Inferior parietal cortex (tissue), 1 donor: ENCODE data around the gene TF.

ENCODE experiments used
- DNase-seq: peaks from one replicate; pipeline ENCODE4 v3.0.0-alpha.2; 2016; ENCODE audit errors: extremely low spot score

Gene TF

DNA sequence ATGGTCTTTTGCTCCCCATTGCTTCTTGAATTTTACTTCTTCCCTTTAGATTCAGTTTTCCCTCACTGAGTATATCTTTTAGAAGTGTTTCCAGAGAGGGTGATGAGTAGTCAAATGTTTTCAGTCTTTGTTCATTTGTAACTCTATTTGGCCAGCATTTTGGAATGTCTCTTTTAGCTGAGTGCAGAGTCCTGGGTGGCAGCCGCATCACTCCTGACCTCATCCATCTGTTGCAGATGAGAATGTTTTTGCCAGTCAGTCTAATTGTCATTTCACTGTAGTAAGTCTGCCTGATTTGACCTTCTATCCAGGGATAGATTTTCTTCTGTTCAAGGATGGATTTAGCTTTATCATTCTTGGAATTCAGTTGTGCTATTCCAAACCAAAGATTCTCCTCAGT is 66.7 kb downstream of the TF start:
- no peak for DNase-seq

DNA sequence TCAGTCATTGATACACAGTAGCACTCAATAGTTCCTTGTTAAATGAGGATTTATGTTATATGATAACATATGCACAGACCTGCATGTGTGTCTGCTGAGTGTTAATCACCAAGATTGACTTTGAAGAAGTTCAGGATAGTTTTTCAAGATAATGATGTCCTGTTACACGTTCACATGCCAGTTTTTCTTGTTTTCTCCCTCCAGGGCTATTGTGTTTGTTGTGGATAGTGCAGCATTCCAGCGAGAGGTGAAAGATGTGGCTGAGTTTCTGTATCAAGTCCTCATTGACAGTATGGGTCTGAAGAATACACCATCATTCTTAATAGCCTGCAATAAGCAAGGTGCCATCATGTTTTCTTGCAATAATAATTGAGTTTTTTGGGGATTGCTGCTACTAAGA is 69.2 kb downstream of the TF start:
- DNase-seq: no peak

DNA sequence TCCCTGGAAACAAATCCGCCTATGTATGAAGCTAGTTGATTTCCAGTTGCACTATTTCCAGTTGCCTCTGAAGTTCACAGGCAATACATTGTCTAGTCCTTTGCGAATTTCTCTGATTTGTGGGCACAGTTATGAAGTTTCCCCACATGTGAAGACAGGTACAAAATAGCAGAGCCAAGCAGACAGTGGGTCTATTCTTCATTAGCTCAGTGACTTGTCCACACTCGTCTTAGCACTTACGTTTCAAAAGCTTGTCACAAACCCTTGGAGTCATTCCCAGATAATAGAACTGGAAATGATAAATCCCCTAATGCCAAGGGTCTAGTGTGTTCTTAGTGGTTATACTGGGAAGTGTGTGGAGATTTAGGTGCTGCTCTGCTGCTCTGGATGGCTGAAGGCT is 73.9 kb downstream of the TF start:
- no peak for DNase-seq

DNA sequence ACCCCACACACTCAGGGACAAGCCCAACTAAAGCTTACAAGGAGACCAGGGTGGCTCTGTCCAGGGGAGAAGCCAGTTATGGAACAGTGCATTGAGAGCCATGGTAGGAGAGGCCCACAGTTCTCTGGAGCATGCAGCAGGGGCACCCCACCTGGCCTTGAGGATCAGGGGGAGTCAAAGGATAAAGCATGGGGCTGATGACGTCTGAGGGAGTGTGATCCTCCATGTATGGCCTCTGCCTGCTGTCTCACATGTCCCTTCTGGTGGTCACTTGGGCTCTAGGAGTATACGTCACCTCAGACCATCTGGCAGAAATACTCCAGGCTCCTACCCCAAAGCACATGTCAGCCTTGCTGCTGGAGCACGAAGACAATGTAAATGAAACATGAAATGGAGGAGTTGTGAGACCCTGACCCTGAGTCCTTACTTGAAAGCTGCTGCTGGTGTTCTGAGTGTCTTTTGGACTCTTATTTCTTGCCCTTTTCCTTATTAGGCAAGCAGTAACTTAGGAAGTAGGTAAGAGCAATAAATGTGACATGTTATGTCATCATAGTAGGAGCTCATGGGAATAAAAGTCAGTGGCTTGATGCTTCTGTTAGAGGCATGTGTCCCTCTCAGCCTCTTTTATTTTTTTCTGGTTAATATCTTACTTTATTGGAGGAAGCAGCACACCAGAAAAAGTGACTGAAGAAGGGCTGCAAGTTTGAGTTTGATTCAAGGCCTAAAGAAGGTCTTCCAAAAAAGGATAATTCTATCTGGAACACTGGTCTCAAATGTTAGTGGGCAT is 74.9 kb downstream of the TF start:
- no peak for DNase-seq

DNA sequence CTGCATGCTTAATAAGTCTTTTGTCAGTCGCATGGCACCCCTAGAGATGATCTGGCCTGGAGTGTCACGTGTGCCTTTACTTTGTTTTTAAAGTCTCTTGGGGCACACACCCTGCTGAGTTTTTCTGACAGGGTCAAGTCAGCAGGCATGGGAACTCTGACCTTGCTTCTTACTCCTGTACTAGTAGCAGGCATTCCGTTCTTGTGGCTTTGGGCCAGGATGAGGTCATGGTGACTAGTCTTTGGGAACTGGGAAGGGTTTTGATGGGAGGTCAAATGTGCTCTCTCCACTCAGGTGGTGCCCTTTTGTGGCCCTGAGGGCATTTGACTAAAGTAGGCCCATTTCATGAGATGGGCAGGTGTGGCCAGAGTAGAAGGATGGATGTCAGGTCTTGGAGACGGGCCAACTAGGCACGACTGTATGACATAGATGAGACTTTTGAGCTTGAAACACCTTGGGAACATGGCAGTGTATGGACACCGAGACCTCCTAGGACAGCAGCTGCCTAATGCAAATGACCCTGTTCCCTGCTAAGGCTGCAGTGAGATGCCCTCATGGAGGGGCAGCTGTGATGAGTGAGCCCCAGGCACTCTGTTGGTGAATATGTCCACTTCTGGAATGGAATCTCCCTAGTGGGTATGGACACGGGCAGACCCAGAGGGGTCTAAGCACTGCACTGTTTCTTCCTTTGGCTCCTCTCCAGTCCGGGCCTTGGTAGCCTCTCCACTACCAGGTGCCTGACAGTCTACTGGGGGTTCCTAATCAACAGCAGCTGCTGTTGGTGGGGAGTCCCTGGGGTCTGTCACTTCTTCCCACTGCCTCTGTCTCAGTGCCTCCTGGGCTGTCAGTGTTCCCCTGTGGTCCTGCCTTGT is 75.8 kb downstream of the TF start:
- DNase-seq: no peak

DNA sequence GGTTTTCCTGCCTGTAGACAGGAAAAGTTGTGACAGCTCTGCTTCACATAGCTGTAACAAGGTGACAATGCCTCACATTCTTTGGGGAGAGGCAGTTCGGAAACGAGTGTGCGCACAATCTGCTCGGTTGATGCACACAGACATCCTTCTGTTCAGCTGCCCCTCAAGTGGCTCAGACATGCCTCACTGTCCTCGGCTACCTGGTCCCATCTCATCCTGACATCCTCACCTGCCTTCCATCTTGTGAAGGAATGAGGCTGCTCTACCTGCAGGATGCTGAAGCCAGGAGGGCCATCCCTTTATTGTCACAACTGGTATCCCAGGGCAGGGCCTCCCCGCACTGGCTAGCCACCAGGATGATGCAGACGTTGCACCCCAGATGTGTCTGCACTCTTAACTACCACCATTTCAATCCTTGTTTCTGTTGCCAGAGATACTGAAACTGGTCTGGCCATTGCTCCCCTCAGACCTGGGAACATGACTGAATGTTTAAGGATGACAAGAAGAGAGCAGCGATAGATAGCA is 78.8 kb downstream of the TF start:
- DNase-seq: no peak

DNA sequence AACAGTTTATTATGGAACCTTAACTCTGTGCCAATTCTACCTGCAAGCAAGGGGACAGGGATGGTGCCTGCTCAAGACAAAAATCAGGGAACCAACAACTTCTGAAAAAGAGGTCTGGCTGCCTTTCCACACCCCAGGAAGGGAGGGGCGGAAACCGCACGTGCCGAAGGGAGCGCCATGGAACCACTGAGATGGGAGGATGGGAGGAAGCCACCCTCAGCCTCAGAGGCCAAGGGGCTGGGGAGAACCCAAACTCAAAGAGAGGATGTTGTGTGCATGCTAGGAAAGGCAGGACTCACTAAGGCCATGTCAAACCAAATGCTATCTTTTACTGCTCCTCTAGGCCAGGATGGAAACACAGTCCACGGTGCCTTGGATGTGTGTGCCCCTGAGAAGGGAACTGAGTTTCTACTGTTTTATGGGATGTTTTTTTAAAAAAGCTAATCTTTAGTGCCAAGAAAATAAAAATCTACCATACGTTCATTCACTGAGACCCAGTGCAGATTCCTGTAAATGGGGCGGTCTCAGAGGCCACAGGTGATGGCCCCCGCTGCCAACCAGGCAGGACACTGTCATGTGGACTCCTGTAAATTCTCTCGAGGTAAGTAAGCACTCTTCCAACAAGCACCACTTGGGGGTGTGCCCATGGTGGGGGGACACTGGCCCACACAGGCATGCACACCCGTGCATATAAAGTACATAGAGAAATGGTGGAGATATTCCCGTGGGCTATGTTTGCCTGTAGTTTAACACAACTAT is 80.0 kb downstream of the TF start:
- no peak for DNase-seq

DNA sequence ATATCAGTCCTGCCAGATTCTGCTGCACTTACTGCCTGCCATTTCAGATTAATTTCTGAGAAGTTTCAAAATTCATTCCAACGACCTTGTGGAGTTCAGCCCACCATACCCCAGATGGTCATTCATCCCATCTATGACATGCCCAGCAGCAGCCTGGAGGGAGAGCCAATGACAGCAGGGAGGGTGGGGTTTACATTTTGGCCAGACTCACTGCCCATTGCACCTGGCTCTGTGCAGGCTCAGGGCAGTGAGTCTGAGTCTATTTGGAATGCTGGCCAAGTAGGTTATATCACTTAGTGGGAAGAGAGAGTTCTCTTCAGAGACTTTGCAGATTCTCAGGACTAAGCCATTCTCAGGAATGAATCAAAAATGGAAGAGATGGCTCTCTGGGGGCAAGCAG is 80.9 kb downstream of the TF start:
- no peak for DNase-seq

DNA sequence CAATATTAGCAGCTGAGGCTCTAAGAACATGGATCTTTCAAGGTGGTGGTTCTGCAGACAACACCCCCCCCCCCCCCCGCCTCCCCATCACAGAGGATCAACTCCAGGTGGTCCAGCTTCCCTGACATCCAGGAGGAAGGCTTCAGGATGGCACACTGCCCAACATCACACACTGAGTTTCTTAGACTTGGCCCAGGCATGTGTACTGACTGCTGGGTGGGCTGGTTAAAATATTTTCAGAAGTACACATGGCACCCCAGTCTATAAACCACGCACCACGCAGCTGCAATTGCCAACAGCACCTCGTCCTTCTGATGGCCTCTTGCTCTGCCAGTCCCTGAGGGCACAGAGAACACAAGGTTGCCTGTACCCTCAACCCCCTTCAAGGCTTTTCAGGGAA is 81.5 kb downstream of the TF start:
- no peak for DNase-seq

DNA sequence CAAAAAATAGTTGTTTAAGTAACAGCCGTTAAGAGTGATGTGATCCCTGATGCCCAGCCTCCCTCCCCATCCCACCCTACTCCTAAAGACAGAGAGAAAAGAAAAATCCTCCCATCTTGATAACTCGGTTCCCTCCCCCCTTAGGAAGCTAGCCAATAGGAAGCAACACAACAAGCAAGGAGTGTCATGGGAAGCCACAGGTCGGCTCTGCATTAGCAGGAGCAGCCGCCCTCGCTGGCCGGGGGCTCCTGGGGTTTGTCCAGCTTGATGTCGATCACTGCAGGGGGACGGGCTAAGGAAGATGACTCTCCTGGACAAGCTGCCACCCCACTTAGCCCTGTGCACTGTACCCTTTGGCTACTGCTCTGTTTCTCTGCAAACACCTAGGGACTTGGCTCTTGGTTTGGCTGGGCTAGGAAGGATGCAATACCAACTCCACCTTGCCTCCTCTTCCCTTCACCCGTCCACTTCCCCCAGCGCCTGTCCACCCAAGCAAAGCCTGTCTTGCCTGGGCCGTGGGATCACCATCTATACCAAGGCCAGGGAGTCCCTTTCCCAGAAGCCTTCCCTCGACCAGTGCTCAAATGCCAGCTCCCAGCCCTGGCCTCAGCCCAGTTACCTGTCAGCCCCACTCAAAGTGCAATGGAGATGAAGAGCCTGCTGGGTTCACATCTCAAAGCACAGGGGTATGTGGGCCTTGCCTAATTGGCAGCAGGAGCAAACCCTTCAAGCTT is 82.5 kb downstream of the TF start:
- no peak for DNase-seq

DNA sequence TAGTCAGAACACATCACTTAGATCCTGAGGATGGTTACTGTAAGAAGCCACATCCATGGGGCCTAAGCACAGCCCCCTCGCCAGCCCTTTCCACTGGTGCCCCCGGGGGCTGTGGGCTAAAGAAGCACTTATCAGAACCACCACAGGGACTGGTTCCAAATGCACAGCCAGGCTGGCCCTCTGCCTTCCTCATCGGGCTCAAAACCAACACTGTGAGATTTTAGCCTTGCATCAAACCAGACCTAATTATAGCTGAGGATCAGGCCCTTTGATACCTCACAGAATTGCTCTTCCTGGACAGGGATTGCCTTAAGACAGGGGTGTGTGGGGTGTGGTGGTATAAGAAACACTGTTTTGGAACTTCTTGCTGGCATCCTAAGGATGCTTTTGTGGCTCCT is 83.1 kb downstream of the TF start:
- no peak for DNase-seq

DNA sequence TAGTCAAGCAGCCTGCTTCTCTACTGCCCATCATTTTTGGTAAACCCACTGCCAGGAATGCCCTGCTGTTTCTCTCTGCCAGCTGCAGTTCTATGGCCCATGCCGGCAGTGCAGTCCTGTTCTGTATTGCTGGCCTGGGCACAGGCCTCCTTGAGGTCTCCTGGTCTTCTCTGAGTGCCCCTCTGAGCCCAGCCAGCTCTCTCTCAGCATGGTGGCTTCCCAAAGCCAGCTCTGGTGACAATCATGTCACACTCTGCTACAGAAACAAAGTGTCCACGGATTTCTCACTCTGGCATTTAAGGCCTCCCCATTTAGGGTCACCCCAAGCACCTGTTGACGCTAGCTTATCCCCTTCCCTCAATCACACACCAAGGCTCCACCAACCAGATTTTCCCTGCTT is 83.9 kb downstream of the TF start:
- DNase-seq: no peak

DNA sequence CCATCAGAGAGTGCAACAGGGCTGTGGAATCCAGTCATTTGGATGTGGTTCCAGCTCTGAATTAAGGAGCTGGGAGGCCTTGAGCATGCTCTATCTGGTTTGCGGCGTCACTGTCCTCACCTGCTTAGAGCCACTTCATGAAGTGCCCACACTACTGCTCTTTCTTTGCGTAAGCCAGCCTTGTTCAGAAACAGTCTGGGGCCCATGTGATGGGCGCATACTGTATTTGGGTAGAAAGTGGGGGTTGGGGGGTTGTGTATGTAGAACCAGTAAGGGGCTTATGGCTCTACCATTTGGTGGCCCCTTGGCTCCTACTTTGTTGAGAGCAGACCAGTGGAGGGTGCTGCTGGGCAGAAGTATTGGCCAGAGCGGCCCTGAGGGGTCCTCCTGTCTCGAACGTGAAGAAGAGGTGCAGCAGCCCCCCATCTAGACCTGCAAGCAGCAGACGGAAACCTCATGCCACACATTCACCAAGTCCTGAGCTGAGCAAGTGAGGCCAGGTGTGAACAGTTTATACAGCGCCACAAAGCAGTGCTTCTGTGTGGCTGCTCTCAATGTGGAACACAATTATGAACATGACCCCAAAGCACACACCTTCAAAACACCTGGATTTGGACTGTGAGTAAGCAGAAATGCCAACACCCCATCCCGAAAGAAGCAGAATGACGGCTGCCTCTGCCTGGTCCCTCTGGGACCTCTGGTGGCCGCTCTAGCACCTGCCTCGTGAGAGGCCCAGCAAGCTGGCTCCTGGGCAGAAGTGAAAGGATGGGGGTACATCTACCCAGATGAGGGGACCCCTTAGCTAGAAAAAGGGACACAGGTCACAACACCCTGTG is 86.0 kb downstream of the TF start:
- no peak for DNase-seq

DNA sequence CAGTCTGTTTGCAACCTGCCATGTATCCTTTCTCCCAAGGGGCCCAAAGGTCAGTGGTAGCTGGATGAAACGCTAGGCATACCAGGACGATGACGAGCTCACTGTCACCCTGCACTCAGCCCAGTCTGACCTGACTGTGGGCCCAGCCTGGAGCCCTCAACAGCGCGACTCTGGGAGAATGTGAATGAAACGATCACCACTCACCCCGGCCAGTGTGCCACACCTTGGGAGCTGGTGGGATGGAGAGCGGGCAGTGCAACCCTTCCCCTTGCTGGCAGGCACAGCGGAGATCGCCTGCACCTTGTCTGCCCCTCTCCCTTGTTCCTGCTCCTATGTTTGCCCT is 86.6 kb downstream of the TF start:
- DNase-seq: no peak

DNA sequence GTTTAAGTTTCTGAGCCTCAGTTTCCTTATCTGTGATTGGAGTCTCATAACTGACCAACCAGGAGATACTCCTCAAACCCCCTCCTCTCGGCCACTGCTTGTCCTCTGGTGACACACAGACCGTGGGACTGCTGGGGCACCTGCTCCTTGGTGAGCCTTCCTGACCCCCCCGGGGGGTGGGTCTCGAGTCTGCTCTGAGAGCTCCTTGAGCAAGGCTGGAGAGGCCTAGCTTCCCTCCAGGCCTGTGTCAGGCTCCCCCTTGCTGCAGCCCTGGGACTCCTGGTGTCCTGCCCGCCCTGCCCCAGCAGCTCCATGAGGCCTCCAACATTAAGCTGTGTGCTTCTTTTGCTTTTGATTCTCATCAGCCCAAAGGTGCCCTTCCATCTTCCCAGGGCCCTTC is 87.1 kb downstream of the TF start:
- no peak for DNase-seq

DNA sequence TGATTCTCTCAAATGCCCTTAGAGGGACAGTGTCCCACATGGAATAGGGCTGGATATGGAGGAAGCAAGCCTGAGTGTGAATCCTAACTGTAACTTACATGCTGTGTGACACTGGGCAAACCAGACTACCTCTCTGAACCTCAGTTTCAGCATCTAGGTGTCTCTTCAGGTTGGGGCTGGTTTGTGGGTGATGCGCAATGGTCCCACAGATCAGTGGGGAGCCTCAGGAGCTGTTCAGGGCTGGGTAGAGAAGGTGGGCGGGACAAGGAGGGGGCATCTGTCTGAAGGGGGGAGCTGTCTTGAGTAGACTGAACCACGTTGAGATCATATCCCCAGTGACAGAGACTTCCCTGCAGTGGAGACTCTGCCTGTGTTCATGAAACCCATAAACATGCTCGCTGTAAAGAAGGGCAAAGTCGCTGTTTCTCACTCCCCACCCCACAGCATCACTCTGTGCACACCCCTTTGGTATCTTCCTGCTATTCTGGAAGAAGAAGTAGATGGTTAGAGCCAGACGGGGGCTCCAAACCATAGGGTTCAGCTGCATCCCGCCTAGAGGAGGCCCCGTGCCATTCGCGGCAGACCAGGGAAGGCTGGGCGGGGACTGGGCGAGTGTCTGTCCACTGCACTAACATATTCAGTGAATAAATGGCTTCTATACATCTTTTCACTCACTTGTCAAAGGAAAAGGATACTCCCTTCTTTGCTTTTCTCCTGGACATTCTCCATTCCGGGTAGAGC is 87.9 kb downstream of the TF start:
- no peak for DNase-seq

DNA sequence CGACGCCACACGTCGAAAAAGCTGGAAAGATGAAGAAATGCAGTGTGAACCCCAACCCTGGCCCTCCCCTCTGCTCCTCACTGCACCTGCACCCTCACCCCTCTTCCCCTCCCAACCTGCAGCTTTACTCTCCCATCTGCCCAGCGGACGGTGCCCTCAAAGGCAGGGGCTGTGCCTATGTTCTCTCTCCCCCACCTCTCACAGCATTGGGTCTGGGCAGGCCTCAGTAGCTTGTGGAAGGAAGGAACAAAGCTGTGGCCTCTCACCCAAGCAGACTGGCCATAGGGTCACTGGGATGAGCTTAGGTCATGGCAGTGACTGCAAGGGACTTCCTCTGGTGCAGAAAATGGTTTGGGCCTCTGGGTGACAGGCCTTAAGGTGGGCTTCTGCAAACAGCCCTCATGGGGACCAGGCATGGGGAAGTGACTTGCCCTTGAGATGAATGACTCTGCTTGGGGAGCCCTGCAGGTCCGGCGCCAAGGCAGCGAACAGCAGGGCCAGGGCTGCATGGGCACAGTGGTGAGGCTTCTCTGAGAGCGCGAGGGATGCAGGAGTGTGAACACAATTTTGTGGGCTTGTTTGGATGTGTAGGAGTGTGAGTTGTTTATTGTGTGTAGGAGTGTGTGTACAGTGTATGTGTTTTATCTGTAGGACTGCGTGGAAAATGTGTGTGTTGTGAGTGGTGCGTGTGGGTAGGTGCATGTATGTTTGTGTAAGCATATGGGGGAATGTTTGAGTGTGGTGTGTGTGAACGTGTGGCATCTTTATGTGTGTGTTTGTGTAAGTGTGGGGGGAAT is 88.6 kb downstream of the TF start:
- DNase-seq: no peak

DNA sequence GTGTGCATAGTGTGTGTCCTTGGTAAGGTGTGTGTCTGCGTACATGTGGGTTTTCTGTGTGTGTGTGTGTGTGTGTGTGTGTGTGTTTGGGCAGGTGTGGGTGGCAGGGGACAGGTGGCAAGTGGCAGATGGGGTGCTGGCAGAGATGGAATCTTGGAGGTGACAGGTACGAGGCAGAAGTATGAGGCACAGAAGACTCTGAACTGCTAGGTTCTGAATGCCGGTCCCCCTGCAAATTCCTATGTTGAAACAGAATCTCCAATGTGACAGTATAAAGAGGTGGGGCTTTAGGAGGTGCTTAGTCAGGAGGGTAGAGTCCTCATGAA is 89.2 kb downstream of the TF start:
- DNase-seq: no peak

DNA sequence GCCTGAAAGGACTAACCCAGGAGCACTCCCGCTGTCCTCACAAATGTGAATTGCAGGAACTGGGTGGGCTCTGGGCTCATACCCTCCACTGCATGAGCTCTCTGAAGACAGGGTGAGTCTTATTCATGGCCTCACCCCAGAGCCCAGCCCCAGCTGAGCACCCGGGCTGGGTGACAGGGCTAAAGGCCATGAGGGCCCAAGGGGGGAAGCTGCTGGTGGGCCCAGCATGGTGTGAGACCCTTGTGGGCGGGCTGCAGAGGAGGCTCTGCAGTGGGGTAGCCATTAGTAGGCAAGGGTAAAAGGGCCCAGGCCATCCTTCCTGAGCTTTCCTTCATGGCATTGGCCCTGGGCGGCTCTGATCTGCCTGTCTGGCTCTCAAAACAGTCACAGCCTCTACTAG is 89.8 kb downstream of the TF start:
- DNase-seq: no peak
